A549 (cell line): ENCODE measurements around the gene RANBP9.

Experiments used
- BHLHE40 ChIP-seq: IDR thresholded peaks from 2 replicates; pipeline ENCODE4 v1.6.1; 2012; ENCODE audit warnings: low read depth, low read length, inconsistent platforms
- CTCF ChIP-seq: fragments of >200 bp; sonication (Bioruptor Twin); formaldehyde crosslinking; IDR thresholded peaks from 3 replicates; pipeline ENCODE4 v1.5.1; 2016
- HOXA7 ChIP-seq: fragments of 250-450 bp; sonication (Bioruptor Pico); IDR thresholded peaks from 2 replicates; pipeline ENCODE4 v1.5.0; 2020; ENCODE audit warnings: mild to moderate bottlenecking, moderate library complexity
- POLR2A ChIP-seq: IDR thresholded peaks from 2 replicates; pipeline ENCODE4 v1.6.1; 2012; ENCODE audit warnings: mild to moderate bottlenecking, low read length

GRCh38 chr6:13709689-13710551, 1.7 kb downstream of the RANBP9 start:
- TF ChIP-seq CTCF (no peak), POLR2A (no peak), HOXA7 (no peak), BHLHE40 (no peak)
